Measurements from ENCODE around the gene ACOT9. TPM values are rescaled to one million over a fixed set of nuclear protein-coding genes. Genes with fewer than 3 reads are reported as not detected.
"Not testable (repeated sequence)": the region's sequence is repeated elsewhere in the genome, so short reads cannot be mapped to it uniquely, and the experiment has no call there.

ACOT9 gene
- total RNA-seq, 1 donor from 2014 or later: 56.3 TPM

DNA sequence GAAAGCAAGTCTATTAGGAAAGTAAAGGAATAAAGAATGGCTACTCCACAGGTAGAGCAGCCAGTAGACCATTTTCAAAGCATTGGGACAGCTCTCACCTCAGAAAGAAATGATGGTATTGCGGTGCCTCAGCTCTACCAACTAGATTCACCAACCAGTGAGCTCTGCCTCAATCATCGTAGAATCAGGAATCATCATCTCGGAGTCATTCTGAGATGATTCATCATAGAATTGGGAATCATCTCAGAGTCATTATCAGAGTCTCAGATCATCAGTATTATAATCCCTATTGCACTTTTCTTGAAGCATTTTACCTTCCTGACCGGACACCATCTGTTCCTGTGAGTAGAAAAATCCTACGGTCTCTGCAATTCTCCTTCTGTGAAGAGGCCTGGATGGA lies 22.4 kb upstream of the ACOT9 start:
- DNase-seq: no peak

DNA sequence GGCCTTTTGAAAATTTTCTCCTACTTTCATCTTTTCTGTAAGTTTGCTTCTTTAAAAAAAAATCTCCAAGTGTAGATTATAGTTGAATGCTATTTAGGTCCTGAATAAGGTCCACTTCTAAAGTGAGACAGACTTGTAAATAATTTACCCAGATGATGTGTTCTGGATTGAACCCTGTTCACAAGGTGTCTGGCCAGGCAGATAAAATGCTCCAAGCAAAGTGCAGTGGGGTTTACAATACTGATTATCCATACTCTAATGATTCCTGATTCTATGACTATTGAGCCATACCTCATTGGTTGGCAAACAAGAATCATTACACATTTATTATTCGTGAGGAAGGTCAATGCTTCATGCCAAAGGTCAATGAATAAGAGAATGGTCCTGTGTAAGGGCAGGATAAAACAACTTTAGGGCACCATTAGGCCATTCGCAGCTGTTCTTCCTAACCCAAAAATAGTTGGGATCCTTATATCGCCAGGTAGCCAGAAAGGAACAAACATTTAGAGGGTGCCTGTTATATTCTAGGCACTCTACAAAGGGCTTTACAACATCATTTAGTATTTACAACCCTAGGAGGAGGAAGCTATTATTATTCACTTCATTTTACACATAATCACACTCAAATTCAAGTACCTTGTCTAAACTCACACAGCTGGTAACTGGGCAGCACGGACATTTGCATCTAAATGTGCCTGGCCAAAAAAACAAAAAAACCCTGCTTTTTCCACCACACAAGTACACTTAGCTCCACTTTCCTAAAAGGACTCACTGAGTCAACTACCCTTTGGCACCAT lies 21.3 kb upstream of the ACOT9 start:
- DNase-seq: no peak

- DNase-seq: no peak
Measured at GRCh38 chrX:23759821-23760220, 16.7 kb upstream of the ACOT9 start.

DNA sequence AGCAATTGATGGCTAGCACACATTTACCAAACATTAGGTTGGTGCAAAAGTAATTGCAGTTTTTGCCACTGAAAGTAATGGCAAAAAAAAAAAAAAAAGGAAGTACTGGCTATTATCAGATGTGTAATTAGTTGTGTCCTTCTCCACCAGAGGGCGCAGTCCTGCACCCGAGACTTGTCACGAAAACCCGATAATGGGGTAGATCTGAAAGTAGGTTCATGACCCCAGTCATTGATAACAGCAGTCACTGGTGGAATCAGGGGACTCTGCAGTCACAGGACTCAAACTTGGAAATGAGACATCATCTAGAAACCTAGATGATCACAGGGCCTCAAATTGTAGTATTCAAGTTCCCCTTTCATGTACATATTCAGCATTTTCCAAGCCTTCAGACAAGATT lies 13.1 kb upstream of the ACOT9 start:
- peak; percentile 42 for DNase-seq

GRCh38 chrX:23754664-23755063 lies 11.6 kb upstream of the ACOT9 start:
- DNase-seq: no peak

GRCh38 chrX:23752740-23753415 lies 9.8 kb upstream of the ACOT9 start:
- peak; percentile 51 for DNase-seq

DNA sequence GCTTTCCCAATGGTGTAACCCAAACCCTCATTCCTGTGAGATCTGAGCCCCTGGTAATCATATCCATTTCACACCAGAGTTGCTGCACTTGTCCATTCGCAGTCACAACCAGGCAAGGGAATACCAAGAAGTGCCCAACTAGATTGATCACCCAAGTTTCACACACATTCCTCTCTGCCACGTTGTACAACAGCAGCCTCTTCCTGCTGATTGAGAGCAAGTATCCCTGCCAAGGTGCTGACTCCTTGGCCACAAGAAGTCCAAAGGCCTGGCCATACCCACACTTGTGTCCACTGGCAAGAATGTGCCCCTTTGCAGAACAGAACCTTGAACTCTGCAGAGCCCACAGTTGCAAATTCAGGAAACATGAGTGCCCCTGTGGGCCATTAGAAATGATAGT lies 6.5 kb upstream of the ACOT9 start:
- no peak for DNase-seq

GRCh38 chrX:23749129-23749528 lies 6.1 kb upstream of the ACOT9 start:
- no peak for DNase-seq

DNA sequence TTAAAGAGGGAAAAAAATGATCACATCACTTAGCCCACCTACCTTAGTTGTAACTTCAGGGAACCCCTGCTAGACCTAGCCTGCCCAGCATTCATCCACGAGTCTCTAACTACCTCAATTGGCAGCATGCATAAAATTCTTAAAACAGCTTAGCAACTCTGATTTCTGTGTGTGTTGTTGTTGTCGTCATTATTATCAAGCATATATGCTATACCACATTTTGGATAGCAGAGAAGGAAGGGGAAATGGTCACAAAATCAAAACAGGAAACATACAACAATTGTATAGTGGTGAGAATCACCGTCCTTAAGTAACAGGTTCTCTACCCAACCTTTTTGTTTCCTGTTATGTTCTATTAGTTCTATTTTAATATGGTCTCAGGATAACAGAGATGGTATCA lies 2.7 kb upstream of the ACOT9 start:
- DNase-seq: no peak

- DNase-seq: not testable (repeated sequence)
Measured at GRCh38 chrX:23743623-23743971, 521 bp upstream of the ACOT9 start.

DNA sequence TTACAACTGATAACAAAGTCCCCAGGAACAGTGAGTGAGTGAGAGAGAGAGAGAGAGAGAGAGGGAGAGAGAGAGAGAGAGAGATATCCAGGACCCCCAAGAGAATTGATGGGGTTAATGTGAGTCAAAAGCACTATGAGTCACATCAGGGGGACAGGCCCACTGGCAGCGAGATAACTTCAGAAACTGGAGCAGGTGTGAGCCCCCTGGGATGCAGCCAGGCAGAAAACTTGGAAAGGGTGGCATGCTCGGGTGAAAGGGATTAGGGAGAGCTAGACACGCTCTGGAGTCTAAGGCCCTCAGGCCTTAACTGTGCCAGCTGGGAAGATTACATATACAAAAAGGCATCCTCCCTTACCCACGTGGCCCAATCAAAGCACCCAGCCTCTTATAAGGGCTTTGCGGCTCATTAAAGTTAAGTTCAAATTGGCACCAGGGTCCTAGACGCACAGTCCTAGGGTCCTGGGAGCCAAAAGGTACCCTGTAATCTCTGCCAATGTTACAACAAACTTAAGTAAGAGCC lies 841 bp downstream of the ACOT9 start:
- peak; percentile 88 for DNase-seq

GRCh38 chrX:23737413-23737812 lies 5.7 kb downstream of the ACOT9 start:
- DNase-seq: no peak

DNA sequence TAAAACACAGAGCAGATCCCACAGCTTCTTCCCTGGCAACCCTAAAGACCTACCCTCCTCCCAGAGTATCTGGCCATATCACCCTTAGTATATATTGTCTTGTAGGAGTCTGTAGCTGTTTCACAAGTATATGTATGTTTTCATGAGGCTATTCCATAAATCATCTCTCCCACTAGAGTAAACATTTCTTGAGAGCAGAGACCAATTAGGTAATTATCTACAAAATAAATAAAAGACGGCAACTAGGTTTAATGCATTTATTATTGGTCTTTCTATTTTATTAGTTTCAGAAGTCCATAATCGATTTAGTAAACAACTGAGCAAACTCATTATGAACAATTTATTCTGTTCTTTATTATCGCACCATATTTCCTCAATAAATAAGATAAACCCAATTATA lies 7.0 kb downstream of the ACOT9 start:
- DNase-seq: no peak

DNA sequence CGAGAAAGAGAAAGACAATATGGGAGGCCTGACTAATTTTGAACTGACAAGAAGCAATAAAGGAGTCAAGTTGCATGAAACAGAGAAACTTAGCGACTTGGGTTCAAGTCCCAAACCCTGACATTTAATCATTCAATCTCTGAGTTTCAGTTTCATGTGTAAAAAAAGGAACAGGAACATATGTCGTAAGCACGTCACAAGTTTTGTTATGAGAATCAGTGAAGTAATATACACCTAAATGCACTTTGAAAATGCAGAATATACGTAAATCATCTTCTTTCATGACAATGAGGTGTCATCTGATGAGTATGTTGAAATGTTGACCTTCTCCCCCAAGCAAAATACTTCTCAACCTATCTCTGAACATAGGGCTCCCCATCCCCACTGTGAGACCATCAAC lies 10.4 kb downstream of the ACOT9 start:
- no peak for DNase-seq

DNA sequence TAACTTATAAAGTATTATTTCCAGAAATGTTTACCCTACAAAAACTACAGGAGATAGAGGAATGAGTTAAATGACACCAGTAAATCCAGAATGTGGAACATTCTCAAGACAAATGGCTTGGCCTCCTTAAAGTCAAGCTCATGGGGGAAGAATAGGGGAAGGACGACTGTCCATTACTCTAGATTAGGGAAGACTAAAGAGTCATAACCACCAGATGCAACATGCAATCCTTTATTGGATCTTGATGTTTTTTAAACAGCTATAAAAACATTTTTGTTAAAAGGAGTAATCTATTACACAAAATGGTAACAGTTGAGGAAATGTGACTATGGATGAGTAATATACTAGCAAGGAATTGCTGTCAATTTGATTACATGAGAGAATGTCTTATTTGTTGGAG lies 11.1 kb downstream of the ACOT9 start:
- DNase-seq: no peak

DNA sequence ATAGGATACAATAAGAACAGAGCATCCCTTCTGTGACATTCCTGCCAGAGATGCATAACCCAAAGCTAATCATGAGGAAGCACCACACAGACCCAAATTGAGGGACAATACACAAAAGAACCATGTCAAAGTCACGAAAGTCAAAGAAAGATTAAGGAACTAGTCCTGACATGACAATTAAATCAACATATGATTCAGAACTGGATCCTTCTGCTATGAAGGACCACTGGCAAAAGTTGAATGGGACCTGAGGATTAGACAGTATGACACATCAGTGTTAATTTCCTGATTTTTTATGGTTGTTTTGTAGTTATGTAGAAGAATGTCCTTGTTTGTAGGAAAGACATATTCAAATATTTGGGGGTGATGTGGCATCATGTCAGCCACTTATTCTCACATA lies 13.9 kb downstream of the ACOT9 start:
- DNase-seq: no peak

- DNase-seq: no peak
Measured at GRCh38 chrX:23727206-23727605, 15.9 kb downstream of the ACOT9 start.

- DNase-seq: no peak
Measured at GRCh38 chrX:23726191-23726590, 16.9 kb downstream of the ACOT9 start.

- no peak for DNase-seq
Measured at GRCh38 chrX:23720117-23720677, 22.9 kb downstream of the ACOT9 start.

- DNase-seq: no peak
Measured at GRCh38 chrX:23705235-23705634, 37.8 kb downstream of the ACOT9 start.

DNA sequence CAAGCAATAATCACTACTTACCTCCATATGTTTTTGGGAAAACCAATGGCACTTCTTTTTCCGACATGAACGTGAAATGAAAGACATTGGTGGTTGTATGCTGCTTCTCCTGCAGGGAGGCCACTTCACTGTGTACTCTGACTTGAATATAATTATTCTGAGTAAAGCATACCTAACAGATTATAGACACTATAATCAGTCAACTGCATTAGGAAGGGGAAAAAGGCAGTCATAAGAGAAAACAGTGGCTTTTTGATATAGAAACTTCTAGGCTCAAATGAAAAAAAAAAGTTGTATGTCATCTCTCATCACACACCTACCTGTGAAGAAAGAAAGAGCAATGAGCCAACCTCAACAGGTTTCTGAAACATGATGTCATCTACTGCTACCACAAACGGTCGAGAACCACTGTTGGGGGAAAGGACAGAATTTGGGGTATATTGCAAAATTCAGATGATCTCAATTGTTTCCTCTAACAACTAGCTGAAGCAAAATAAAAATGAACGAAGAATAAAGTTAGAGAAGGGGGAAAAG lies 38.3 kb downstream of the ACOT9 start:
- no peak for DNase-seq

DNA sequence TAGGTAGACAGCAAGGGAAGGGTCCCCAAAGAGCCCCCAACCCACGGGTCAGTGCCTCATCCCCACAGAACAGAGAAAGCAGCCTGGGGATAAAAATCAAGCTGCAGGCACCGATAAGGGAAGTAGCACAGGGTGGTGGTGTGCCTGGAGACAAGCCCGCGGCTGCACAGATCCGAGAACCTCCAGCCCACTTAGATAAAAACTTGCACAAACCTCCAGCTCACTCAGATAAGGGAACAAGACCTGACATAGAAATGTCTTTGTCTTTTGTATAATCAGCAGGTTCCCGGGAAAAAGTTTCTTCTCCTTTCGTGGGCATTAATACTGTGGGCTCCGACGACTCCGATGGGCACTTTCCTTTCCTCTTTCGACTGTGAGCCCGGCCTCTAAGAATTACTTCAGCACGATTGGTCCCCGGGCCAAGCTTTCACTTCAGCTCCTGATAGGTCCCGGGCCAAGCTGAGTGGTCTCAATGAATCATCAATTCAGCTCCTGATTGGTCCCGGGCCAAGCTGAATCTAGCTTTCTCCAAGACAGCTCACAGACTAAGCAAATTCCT lies 43.4 kb downstream of the ACOT9 start:
- DNase-seq: no peak

- DNase-seq: peak; percentile 74
Measured at GRCh38 chrX:23694606-23695005, 48.5 kb downstream of the ACOT9 start.

All from tongue (tissue), 2 donors.